NT2/D1 (cell line): ENCODE results near the gene LIPE.
"Not testable (repeated sequence)": the region's sequence is repeated elsewhere in the genome, so short reads cannot be mapped to it uniquely, and the experiment has no call there.

Experiments used
- DNase-seq: peaks from one replicate; pipeline ENCODE4 v3.0.0-alpha.2; 2011; ENCODE audit warnings: low read depth, low spot score
- H3K27me3 ChIP-seq: 2 replicates; pipeline ENCODE4 v1.6.0; 2011; ENCODE audit warnings: mild to moderate bottlenecking; ENCODE audit not compliant: insufficient read length, insufficient read depth
- H3K36me3 ChIP-seq: 2 replicates; pipeline ENCODE4 v1.6.1; 2011; ENCODE audit warnings: mild to moderate bottlenecking, low read length, mixed read lengths; ENCODE audit not compliant: insufficient read depth, insufficient read length
- H3K4me1 ChIP-seq: 2 replicates; pipeline ENCODE4 v1.5.1; 2011; ENCODE audit not compliant: insufficient read depth, insufficient read length
- H3K4me3 ChIP-seq: 2 replicates; pipeline ENCODE4 v1.5.1; 2011; ENCODE audit warnings: low read depth; ENCODE audit not compliant: insufficient read length
- H3K9ac ChIP-seq: 2 replicates; pipeline ENCODE4 v1.6.0; 2011; ENCODE audit warnings: low read depth; ENCODE audit not compliant: insufficient read length
- H3K9me3 ChIP-seq: 2 replicates; pipeline ENCODE4 v1.5.1; 2011; ENCODE audit warnings: mild to moderate bottlenecking, low read length; ENCODE audit not compliant: insufficient read depth
- SUZ12 ChIP-seq: IDR thresholded peaks from 2 replicates; pipeline ENCODE4 v1.6.1; 2011; ENCODE audit not compliant: insufficient read length, insufficient read depth; ENCODE audit errors: extremely low read depth
- YY1 ChIP-seq: IDR thresholded peaks from 2 replicates; pipeline ENCODE4 v1.6.1; 2011; ENCODE audit not compliant: insufficient read length, insufficient read depth
- ZNF274 ChIP-seq: IDR thresholded peaks from 2 replicates; pipeline ENCODE4 v1.6.1; 2011; ENCODE audit warnings: mild to moderate bottlenecking, low read depth, low read length

Gene LIPE

DNA sequence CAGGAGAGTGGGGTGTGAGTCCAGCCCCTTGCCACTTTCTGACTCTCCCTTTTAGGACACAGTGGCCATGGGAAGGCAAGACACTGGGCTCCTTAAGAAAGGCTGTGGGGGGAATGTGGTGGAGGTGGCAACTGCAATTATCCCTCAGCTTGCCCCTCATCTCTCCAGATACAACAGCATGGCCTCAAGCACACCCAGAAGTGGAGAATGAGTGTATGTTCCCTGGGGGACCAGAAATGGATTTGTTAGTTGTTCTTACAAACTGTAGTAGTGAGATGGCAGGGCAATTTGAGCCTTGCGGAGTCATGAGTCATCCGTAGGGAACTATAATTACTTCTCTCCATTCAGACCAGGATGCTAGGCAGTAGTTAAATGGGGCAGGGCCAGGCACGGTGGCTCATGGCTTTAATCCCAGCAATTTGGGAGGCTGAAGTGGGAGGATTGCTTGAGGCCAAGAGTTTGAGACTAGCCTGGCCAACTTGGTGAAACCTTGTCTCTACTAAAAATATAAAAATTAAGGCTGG lies 41.1 kb upstream of the LIPE start:
- DNase-seq, result no peak
- Histone ChIP-seq H3K27me3 (no peaks in the 10 kb centered on the region), H3K36me3 (no peaks in the 10 kb centered on the region), H3K4me3 (no peak overlapping the region), H3K4me1 (peaks cover 8% of the 10 kb centered on the region), H3K9me3 (no peaks in the 10 kb centered on the region), H3K9ac (no peak overlapping the region)
- TF ChIP-seq YY1, result no peak
- TF ChIP-seq SUZ12, result no peak
- no peak for TF ChIP-seq ZNF274

DNA sequence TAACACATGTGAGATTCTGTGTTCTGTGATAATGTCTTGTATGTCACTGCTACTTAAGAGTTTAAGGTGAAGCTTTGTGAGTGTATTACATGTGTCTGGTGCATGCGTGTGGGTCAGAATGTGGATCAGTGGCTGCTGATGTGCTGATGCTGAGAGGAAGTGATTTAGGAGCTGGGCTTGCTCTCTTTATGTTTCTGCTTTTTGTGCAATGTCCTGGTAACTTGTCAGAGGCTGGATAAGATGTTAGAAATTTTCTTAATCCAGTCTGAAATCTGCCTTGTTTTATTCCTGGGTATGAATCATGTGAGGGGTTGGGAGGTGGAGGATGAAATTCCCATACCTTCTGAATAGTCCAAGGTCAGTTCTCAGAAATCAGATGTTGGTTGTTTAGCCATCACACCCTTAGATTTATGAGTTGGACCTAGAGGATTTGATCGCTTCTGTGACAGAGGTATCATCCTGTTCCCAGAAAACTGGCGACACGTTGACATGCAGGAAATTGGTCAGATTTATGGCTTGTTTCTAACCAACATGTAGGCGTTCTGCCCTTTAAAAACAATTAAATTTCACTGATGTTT lies 40.1 kb upstream of the LIPE start:
- no peak for DNase-seq
- no peak for TF ChIP-seq ZNF274
- TF ChIP-seq SUZ12, result no peak
- TF ChIP-seq YY1, result no peak
- no peak overlapping the region for H3K9ac ChIP-seq
- H3K27me3 ChIP-seq, result no peaks in the 10 kb centered on the region
- no peaks in the 10 kb centered on the region for H3K36me3 ChIP-seq
- no peak overlapping the region for H3K4me3 ChIP-seq
- H3K4me1 ChIP-seq, result peaks cover 2% of the 10 kb centered on the region
- no peaks in the 10 kb centered on the region for H3K9me3 ChIP-seq

DNA sequence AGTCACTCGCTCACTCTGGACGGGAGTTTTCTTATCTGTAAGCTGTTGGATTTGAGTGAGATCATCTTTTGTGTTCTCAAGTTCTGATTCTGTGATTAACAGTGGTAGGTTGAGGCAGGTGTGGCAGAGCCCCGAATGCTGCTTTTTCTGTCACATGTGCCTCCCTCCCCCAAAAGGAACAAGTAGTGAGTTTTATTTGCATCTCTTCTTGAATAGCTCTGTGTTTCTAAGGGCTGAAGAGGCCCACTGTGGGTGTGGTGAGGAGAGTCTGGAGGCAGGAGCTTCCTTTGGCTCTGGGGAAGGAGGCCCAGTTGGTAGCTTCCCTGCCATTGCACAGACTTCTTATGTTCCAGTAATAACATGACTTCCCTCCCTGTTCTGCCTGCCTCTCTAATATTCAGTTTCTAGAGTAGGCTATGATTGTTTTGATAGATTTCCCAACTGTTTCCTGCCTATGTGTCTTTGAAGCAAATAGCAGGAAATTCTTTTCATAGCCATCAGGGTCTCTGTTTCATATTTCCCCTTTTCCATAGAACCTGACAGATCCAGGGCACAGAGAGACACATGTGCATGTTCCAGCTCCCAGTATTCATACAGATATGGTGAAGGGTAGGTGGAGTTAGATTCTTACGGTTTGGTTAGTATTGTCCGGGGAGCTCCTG lies 39.5 kb upstream of the LIPE start:
- Histone ChIP-seq H3K9me3 (no peaks in the 10 kb centered on the region), H3K9ac (no peak overlapping the region), H3K4me3 (no peak overlapping the region), H3K27me3 (no peaks in the 10 kb centered on the region), H3K4me1 (peaks cover 2% of the 10 kb centered on the region), H3K36me3 (no peaks in the 10 kb centered on the region)
- DNase-seq, result no peak
- no peak for TF ChIP-seq YY1
- no peak for TF ChIP-seq ZNF274
- no peak for TF ChIP-seq SUZ12

DNA sequence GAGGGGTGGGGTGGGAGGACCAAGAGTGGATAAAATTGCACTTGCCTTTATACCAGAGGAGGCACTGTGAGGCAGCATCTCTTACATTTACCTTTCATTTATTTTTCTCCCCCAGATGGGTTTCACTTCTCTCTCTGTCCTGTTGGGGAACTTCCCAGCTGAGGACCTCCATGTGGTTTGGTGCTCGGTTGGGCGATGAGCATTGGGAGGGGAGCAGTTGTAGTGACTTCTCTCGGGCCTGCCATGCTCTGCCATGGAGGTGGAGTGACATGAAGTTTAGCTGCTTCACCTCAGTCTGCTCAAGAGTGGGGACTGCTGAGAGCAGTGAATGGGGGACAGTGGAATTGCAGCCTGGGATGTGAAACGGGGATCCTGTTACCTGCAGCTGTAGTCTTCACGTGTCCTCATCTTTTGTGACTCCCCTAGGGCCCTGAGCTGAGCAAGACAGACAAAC lies 38.7 kb upstream of the LIPE start:
- Histone ChIP-seq H3K27me3 (no peaks in the 10 kb centered on the region), H3K9me3 (no peaks in the 10 kb centered on the region), H3K36me3 (no peaks in the 10 kb centered on the region), H3K9ac (no peak overlapping the region), H3K4me3 (no peak overlapping the region), H3K4me1 (peaks cover 2% of the 10 kb centered on the region)
- no peak for TF ChIP-seq SUZ12
- TF ChIP-seq YY1, result no peak
- no peak for TF ChIP-seq ZNF274
- no peak for DNase-seq

DNA sequence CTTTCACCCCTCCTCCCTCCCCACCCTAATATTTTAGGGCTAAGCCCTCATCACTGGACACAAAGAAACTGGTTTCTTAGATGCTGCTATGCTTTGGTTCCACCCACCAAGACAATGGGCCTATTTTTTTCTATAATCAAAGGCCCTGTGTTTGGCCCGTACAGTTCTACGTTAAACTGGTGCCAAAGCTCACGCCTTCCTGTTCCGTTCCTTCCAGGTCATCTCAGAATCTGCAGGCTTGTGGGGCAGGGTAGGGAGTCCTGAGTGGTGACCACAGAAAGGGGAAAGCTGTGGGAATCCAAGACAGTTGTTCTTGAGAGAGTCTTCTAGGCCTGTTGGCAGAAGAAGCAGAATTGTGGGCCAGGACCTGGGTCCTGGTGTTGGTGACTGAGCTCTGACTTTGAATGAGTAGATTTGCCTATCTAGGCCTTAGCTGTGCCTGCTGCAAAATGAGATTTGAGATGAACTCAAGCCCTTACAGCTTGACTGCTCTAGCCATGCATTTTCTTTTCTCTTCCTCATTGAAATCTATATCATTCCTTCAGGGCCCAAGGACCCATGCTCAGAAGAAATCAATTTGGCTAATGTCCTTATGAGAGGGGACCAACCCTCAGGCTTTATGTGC lies 34.6 kb upstream of the LIPE start:
- DNase-seq, result no peak
- Histone ChIP-seq H3K9ac (no peak overlapping the region), H3K4me3 (no peak overlapping the region), H3K36me3 (no peaks in the 10 kb centered on the region), H3K4me1 (peaks cover 2% of the 10 kb centered on the region), H3K9me3 (no peaks in the 10 kb centered on the region), H3K27me3 (no peaks in the 10 kb centered on the region)
- no peak for TF ChIP-seq SUZ12
- TF ChIP-seq ZNF274, result no peak
- TF ChIP-seq YY1, result no peak

DNA sequence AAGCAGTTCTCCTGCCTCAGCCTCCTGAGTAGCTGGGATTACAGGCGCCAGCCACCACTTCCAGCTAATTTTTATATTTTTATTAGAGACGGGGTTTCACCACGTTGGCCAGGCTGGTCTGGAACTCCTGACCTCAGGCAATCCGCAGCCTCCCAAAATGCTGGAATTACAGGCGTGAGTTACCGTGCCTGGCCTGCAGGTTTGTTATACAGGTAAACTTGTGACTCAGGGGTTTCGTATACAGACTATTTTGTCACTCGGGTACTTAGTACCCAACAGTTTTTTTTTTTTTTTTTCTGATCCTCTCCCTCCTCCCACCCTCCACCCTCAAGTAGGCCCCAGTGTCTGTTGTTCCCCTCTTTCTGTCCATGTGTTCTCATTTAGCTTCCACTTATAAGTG lies 34.0 kb upstream of the LIPE start:
- H3K27me3 ChIP-seq, H3K9ac ChIP-seq, DNase-seq, H3K9me3 ChIP-seq, H3K4me3 ChIP-seq, H3K36me3 ChIP-seq, H3K4me1 ChIP-seq: not testable (repeated sequence)

DNA sequence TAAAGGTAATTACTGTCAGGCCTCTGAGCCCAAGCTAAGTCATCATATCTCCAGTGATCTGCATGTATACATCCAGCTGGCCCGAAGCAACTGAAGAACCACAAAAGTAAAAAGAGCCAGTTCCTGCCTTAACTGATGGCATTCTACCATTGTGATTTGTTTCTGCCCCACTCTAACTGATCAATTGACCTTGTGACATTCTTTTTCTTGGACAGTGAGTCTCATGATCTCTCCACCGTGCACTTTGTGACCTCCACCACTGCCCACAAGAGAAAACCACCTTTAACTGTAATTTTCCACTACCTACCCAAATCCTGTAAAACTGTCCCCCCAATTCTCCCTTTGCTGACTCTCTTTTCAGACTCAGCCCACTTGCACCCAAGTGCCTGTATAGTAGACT lies 32.7 kb upstream of the LIPE start:
- Histone ChIP-seq H3K27me3 (no peaks in the 10 kb centered on the region), H3K36me3 (no peaks in the 10 kb centered on the region), H3K9ac (no peak overlapping the region), H3K9me3 (no peaks in the 10 kb centered on the region), H3K4me1 (peaks cover 7% of the 10 kb centered on the region), H3K4me3 (no peak overlapping the region)
- TF ChIP-seq YY1 (no peak), ZNF274 (no peak), SUZ12 (no peak)
- no peak for DNase-seq
